Mesothelial cell of epicardium (in vitro differentiated cells): ENCODE data around the gene COMMD3. TPM values are rescaled to one million over a fixed set of nuclear protein-coding genes. Genes with fewer than 3 reads are reported as not detected.

Source experiments
- DNase-seq, 2 experiments: peaks; one replicate each; pipeline ENCODE4 v3.0.0; 2021; ENCODE audit warnings: low spot score in 2 of 2; ENCODE audit not compliant: unreplicated experiment in 2 of 2
- H3K27ac Mint-ChIP-seq: 2 replicates; pipeline ENCODE4 v1.8.0; 2021; ENCODE audit warnings: mixed read lengths
- H3K27me3 Mint-ChIP-seq: 2 replicates; pipeline ENCODE4 v1.8.0; 2021; ENCODE audit warnings: low read depth, mixed read lengths
- H3K36me3 Mint-ChIP-seq: 2 replicates; pipeline ENCODE4 v1.8.0; 2021; ENCODE audit warnings: mixed read lengths
- H3K4me1 Mint-ChIP-seq: 2 replicates; pipeline ENCODE4 v1.8.0; 2021; ENCODE audit warnings: mixed read lengths
- H3K4me3 Mint-ChIP-seq: 2 replicates; pipeline ENCODE4 v1.8.0; 2021; ENCODE audit warnings: mild to moderate bottlenecking, moderate library complexity, mixed read lengths
- H3K9me3 Mint-ChIP-seq: 2 replicates; pipeline ENCODE4 v1.8.0; 2021; ENCODE audit warnings: mixed read lengths
- total RNA-seq: library from RNA; stranded (reverse); gene quantifications from 3 replicates; pipeline ENCODE4 v1.2.1, GENCODE V29; 2021
- TF ChIP-seq, protein P1 (sequence below): fragments of 200-600 bp; sonication (generic); IDR thresholded peaks from one replicate; pipeline ENCODE4 v1.5.0; 2021; ENCODE audit warnings: antibody characterized with exemption; ENCODE audit not compliant: unreplicated experiment

The COMMD3 gene
- total RNA-seq, 1 donor from 2014 or later: 57.3 TPM

DNA sequence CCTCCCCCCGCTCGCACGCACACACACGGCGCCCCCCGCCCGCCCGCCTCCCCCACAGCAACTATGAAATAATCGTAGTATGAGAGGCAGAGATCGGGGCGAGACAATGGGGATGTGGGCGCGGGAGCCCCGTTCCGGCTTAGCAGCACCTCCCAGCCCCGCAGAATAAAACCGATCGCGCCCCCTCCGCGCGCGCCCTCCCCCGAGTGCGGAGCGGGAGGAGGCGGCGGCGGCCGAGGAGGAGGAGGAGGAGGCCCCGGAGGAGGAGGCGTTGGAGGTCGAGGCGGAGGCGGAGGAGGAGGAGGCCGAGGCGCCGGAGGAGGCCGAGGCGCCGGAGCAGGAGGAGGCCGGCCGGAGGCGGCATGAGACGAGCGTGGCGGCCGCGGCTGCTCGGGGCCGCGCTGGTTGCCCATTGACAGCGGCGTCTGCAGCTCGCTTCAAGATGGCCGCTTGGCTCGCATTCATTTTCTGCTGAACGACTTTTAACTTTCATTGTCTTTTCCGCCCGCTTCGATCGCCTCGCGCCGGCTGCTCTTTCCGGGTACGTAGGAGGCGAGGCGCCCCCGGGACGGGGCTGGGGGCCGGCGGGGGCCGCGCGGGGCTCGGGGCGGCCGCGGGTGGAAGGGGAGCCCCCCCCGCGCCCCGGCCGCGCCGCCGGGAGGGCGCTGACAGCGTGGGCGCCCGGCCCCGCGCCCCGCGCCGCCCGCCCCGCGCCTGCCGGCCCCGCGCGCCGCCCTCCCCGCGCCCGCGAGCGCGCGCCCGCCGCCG, 5.2 kb downstream of the COMMD3 start:
- Mint-ChIP-seq H3K27me3 (peaks cover 46% of the 10 kb centered on the region), H3K4me3 (peak overlapping the region; percentile 84), H3K36me3 (no peaks in the 10 kb centered on the region), H3K27ac (peak overlapping the region; percentile 91), H3K4me1 (peaks cover 63% of the 10 kb centered on the region), H3K9me3 (no peaks in the 10 kb centered on the region)
- TF ChIP-seq, protein P1, sequence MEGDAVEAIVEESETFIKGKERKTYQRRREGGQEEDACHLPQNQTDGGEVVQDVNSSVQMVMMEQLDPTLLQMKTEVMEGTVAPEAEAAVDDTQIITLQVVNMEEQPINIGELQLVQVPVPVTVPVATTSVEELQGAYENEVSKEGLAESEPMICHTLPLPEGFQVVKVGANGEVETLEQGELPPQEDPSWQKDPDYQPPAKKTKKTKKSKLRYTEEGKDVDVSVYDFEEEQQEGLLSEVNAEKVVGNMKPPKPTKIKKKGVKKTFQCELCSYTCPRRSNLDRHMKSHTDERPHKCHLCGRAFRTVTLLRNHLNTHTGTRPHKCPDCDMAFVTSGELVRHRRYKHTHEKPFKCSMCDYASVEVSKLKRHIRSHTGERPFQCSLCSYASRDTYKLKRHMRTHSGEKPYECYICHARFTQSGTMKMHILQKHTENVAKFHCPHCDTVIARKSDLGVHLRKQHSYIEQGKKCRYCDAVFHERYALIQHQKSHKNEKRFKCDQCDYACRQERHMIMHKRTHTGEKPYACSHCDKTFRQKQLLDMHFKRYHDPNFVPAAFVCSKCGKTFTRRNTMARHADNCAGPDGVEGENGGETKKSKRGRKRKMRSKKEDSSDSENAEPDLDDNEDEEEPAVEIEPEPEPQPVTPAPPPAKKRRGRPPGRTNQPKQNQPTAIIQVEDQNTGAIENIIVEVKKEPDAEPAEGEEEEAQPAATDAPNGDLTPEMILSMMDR: no peak
- DNase-seq: peak; percentile 44 to 75

DNA sequence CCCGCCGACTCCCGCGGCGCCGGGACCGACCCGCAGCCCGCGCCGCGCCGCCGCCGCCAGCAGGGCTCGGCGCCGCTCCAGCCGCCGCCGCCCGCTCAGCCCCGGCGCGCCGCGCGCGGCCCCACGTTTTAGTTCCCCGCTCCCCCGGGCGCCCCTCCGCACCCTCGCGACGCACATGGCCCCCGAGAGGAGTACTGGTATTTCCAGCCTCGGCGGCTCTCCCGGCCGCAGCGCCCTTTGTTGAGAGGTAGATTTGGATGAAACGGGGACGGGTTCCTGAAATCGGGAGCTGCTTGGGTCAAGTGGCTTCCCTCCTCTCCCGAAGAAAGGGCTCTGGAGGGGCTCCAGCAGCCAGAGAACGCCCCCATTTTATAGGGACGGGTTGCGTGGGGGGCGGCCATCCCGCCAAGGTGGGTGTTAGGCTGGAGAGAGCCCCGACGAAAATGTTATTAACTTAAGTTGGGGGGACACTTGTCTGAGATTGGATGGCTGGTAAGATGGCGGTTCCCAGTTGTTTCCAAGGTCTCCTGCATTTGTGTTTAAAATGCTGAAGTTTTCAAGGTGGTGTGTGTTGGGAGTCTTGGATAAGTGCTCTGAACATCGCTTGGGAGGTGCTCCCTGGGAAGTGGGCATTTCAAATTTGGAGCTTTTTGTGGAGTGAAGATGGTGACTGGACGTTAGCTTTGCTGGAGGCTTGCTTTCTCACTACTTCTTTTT, 5.9 kb downstream of the COMMD3 start:
- peaks cover 46% of the 10 kb centered on the region for H3K27me3 Mint-ChIP-seq
- H3K4me1 Mint-ChIP-seq: peaks cover 60% of the 10 kb centered on the region
- no peaks in the 10 kb centered on the region for H3K9me3 Mint-ChIP-seq
- H3K4me3 Mint-ChIP-seq: peak overlapping the region; percentile 90
- H3K27ac Mint-ChIP-seq: peak overlapping the region; percentile 64
- TF ChIP-seq, protein P1: no peak
- no peaks in the 10 kb centered on the region for H3K36me3 Mint-ChIP-seq
- peak in 1 of 2 experiments; percentile 57 for DNase-seq

DNA sequence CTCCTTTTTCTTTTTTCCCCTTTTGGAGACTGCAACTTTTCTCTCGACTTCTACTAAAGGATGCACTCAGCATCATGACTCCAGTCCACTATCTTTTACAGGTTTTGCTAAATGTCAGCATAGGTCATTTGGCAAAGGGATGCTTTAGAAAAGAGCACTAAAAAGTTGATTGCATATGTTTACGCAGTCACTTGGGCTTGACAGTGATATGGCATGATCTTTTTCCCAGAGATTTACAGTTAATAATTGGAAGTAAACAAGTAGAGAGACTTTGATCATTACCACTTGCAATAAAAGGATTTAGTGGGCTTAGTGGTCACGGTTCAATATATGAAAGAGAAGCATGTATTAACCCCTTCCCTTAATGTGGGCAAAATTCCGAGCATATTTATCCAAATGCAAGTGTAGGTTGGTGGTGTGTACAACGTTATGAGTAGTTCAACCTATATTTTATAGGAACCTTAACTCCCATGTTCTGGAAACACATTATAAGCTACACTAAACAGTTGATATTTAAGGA, 6.5 kb downstream of the COMMD3 start:
- TF ChIP-seq, protein P1: no peak
- H3K4me1 Mint-ChIP-seq: peaks cover 56% of the 10 kb centered on the region
- H3K4me3 Mint-ChIP-seq: peak overlapping the region; percentile 90
- no peak for DNase-seq
- H3K27ac Mint-ChIP-seq: peak overlapping the region; percentile 64
- H3K9me3 Mint-ChIP-seq: no peaks in the 10 kb centered on the region
- H3K27me3 Mint-ChIP-seq: peaks cover 46% of the 10 kb centered on the region
- H3K36me3 Mint-ChIP-seq: peaks cover 3% of the 10 kb centered on the region

DNA sequence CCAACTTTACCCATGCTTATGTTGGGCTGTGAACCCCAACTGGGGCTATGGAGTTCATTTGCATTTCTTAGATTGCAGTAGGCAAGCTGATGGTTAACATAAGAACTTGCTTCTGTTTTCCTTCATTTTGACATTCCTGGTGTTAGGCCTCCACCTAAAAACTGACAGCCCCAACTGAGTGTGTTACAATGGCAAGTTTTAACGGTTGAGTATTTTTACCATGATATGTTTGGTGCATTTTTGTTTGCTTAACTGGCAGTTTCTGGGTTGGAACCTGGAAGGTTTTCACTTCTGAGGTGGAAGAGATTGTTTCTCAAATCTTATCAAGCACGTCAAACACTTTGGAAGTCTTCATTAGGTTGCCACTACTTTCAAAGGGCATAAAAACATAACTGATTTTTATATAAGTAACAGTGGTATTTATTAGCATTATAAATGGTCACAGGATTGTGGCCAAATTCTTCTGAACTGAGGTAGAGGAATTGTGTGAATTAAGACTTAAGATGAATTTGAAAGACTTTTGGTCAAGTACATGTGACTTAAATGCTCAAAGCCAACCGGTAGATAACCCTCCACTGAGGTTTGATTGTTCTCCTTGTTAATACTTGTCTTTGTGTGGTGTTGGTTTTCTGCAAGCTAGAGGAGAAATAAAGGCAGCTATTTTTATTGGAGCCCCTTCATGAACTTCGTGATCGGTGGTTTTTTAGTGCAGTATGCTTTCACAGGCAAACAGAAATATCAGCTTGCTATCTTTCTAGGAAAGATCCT, 7.5 kb downstream of the COMMD3 start:
- H3K36me3 Mint-ChIP-seq: peaks cover 5% of the 10 kb centered on the region
- peak overlapping the region; percentile 90 for H3K4me3 Mint-ChIP-seq
- no peaks in the 10 kb centered on the region for H3K9me3 Mint-ChIP-seq

DNA sequence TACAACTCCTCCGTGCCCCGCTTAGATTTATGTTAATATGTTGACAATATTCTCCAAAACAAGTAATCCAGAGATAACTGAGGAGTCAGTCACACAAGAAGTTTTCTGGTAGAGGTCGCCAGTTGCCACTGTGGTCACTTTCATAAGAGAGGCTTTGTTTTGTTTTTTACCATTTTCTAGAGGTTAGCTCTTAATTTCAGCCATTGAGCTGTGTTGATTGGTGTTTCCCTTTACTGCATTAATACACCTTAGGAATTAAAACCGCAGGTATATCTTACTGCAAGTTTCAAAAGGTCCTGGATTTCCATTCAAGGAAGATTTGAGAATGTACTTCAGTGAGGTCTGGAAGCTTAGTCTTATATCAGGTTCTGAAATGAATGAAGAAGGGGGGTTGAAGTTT, 8.2 kb downstream of the COMMD3 start:
- DNase-seq: no peak
- peaks cover 9% of the 10 kb centered on the region for H3K36me3 Mint-ChIP-seq
- TF ChIP-seq, protein P1: no peak
- H3K4me3 Mint-ChIP-seq: peak overlapping the region; percentile 90
- peaks cover 38% of the 10 kb centered on the region for H3K27me3 Mint-ChIP-seq
- H3K27ac Mint-ChIP-seq: no peak overlapping the region
- H3K9me3 Mint-ChIP-seq: no peaks in the 10 kb centered on the region
- peaks cover 43% of the 10 kb centered on the region for H3K4me1 Mint-ChIP-seq

More for the DNA sequence above, 7.5 kb downstream of the COMMD3 start:
- TF ChIP-seq, protein P1: no peak
- Mint-ChIP-seq H3K27me3 (peaks cover 44% of the 10 kb centered on the region), H3K4me1 (peaks cover 48% of the 10 kb centered on the region), H3K27ac (no peak overlapping the region)
- no peak for DNase-seq
